H1 (cell line): ENCODE data around the gene RAPGEF6. TPM values are rescaled to one million over a fixed set of nuclear protein-coding genes. Genes with fewer than 3 reads are reported as not detected.

Experiments
- POLR2AphosphoS5 ChIP-seq: IDR thresholded peaks from 2 replicates; pipeline ENCODE4 v1.6.1; 2011; ENCODE audit warnings: low read depth, low read length
- YY1 ChIP-seq: IDR thresholded peaks from 2 replicates; pipeline ENCODE4 v1.6.1; 2011; ENCODE audit warnings: low read depth, mild to moderate bottlenecking, low read length
- polyA plus RNA-seq, 7 experiments: library from polyadenylated mRNA; depleted of rRNA in 3 of 7; stranded (reverse) in 5 of 7; unstranded in 2 of 7; fragments of >200 nt in 5 of 7; fragments of 200-250 nt in 2 of 7; gene quantifications; 1 replicate in 5 of 7; 2 replicates in 1 of 7; 4 replicates in 1 of 7; pipeline versions ENCODE4 v1.2.1 to v1.2.3, GENCODE V29; 2011 to 2013; ENCODE audit warnings: missing spikeins in 2 of 7, mixed read lengths in 2 of 7
- total RNA-seq: library from RNA; stranded (reverse); fragmentation: NEBNext Ultra II Directional; extraction: Animal tissue kit (Norgen Biotek cat#: 25700); gene quantifications from 2 replicates; pipeline ENCODE4 v1.2.1, GENCODE V29; 2021

The RAPGEF6 gene
- total and polyA plus RNA-seq, 2 of the 8 experiments (the other 6 are each of a cell fraction or from before 2014, with no cell fraction given), result 4.8 to 20.0 TPM

GRCh38 chr5:131563434-131564228 lies 71.4 kb downstream of the RAPGEF6 start (continued):
- TF ChIP-seq YY1 (0 out of 2 replicates have a peak, but pooled peaks have one; percentile 11), POLR2AphosphoS5 (no peak)
